GM23338 (cell line): Measurements from ENCODE around the gene INCA1. TPM values are rescaled to one million over a fixed set of nuclear protein-coding genes. Genes with fewer than 3 reads are reported as not detected.
A peak's percentile ranks its signal among the peaks of the same experiment; 100 is the strongest.

Experiments
- ATAC-seq: fragments of 200-7000 bp; cut with Tn5 transposase; 3 replicates; pipeline ENCODE4 v1.9.1; 2020
- DNase-seq: peaks from one replicate; pipeline ENCODE4 v3.0.0-alpha.2; 2015; ENCODE audit warnings: low spot score
- H2AFZ ChIP-seq: fragments of 200-600 bp; sonication (generic); 2 replicates; pipeline ENCODE4 v1.8.0; 2016; ENCODE audit warnings: antibody characterized with exemption, mild to moderate bottlenecking, moderate library complexity
- H3F3A ChIP-seq: fragments of 200-600 bp; sonication (generic); replicated peaks from 2 replicates; pipeline ENCODE4 v1.8.0; 2017; ENCODE audit warnings: antibody characterized with exemption, mixed run types, low read depth
- H3K27ac ChIP-seq: fragments of 200-600 bp; sonication (generic); 2 replicates; pipeline ENCODE4 v1.6.1; 2016; ENCODE audit warnings: low read depth
- H3K27me3 ChIP-seq: fragments of 200-600 bp; sonication (generic); 2 replicates; pipeline ENCODE4 v1.8.0; 2016; ENCODE audit warnings: mild to moderate bottlenecking, mixed run types, moderate library complexity; ENCODE audit not compliant: insufficient read depth
- H3K36me3 ChIP-seq: fragments of 200-600 bp; sonication (generic); 2 replicates; pipeline ENCODE4 v1.8.0; 2016; ENCODE audit warnings: mild to moderate bottlenecking; ENCODE audit not compliant: insufficient read depth
- H3K4me1 ChIP-seq: fragments of 200-600 bp; sonication (generic); 2 replicates; pipeline ENCODE4 v1.8.0; 2016; ENCODE audit warnings: mild to moderate bottlenecking, moderate library complexity; ENCODE audit not compliant: insufficient read depth
- H3K4me2 ChIP-seq: fragments of 200-600 bp; sonication (generic); 2 replicates; pipeline ENCODE4 v1.7.1; 2017; ENCODE audit warnings: mixed run types
- H3K4me3 ChIP-seq: fragments of 200-600 bp; sonication (generic); 2 replicates; pipeline ENCODE4 v1.6.1; 2016; ENCODE audit warnings: mixed run types
- H3K79me2 ChIP-seq: fragments of 200-600 bp; sonication (generic); replicated peaks from 2 replicates; pipeline ENCODE4 v1.8.0; 2017; ENCODE audit warnings: mild to moderate bottlenecking; ENCODE audit not compliant: insufficient read depth
- H3K9me2 ChIP-seq: fragments of 200-600 bp; sonication (generic); 2 replicates; pipeline ENCODE4 v1.8.0; 2017; ENCODE audit not compliant: insufficient read depth
- H4K20me1 ChIP-seq: fragments of 200-600 bp; sonication (generic); replicated peaks from 2 replicates; pipeline ENCODE4 v1.8.0; 2017; ENCODE audit warnings: mild to moderate bottlenecking; ENCODE audit not compliant: insufficient read depth
- H3K27ac Mint-ChIP-seq: 2 replicates; pipeline ENCODE4 v1.8.0; 2020; ENCODE audit warnings: inconsistent platforms, mild to moderate bottlenecking, moderate library complexity, mixed read lengths
- H3K27me3 Mint-ChIP-seq: 3 replicates; pipeline ENCODE4 v1.8.0; 2022; ENCODE audit warnings: low read depth, mild to moderate bottlenecking, moderate library complexity, mixed read lengths, inconsistent platforms; ENCODE audit not compliant: insufficient read depth, poor library complexity
- H3K36me3 Mint-ChIP-seq: 3 replicates; pipeline ENCODE4 v1.8.0; 2021; ENCODE audit warnings: low read depth, mild to moderate bottlenecking, inconsistent platforms, moderate library complexity, mixed read lengths
- H3K4me1 Mint-ChIP-seq: 3 replicates; pipeline ENCODE4 v1.8.0; 2020; ENCODE audit warnings: mild to moderate bottlenecking, inconsistent platforms, mixed read lengths
- H3K4me3 Mint-ChIP-seq: 3 replicates; pipeline ENCODE4 v1.8.0; 2021; ENCODE audit warnings: moderate library complexity, mild to moderate bottlenecking, inconsistent platforms, mixed read lengths
- H3K9me3 Mint-ChIP-seq: 3 replicates; pipeline ENCODE4 v1.8.0; 2020; ENCODE audit warnings: moderate library complexity, mild to moderate bottlenecking, inconsistent platforms, mixed read lengths
- CTCF ChIP-seq, 2 experiments: fragments of 200-600 bp in 1 of 2; sonication (generic) in 1 of 2; conservative IDR thresholded peaks; 2 replicates each; pipeline versions ENCODE4 v1.5.1 to v1.6.1; 2016 to 2017; ENCODE audit warnings: antibody characterized with exemption in 2 of 2, low read depth in 2 of 2, mild to moderate bottlenecking in 2 of 2, moderate library complexity in 1 of 2
- EZH2 ChIP-seq: fragments of 200-600 bp; sonication (generic); IDR thresholded peaks from one replicate; pipeline ENCODE4 v1.8.0; 2017; ENCODE audit warnings: antibody characterized with exemption, mild to moderate bottlenecking, low read depth; ENCODE audit not compliant: unreplicated experiment
- EZH2phosphoT487 ChIP-seq: fragments of 200-600 bp; sonication (generic); IDR thresholded peaks from one replicate; pipeline ENCODE4 v1.8.1; 2018; ENCODE audit warnings: antibody characterized with exemption; ENCODE audit not compliant: unreplicated experiment
- JUNB ChIP-seq: IDR thresholded peaks from one replicate; pipeline ENCODE4 v1.6.1; 2016; ENCODE audit warnings: antibody characterized with exemption; ENCODE audit not compliant: unreplicated experiment
- POLR2AphosphoS5 ChIP-seq: IDR thresholded peaks from 2 replicates; pipeline ENCODE4 v1.6.1; 2016; ENCODE audit warnings: antibody characterized with exemption, low read depth
- REST ChIP-seq: IDR thresholded peaks from one replicate; pipeline ENCODE4 v1.6.1; 2018; ENCODE audit warnings: antibody characterized with exemption; ENCODE audit not compliant: unreplicated experiment
- STAT1 ChIP-seq: IDR thresholded peaks from one replicate; pipeline ENCODE4 v1.6.1; 2016; ENCODE audit warnings: antibody characterized with exemption; ENCODE audit not compliant: unreplicated experiment
- ZNF114 ChIP-seq: fragments of 250-450 bp; sonication (Bioruptor Pico); IDR thresholded peaks from 2 replicates; pipeline ENCODE4 v1.5.0; 2020; ENCODE audit warnings: mild to moderate bottlenecking, moderate library complexity
- ZNF331 ChIP-seq: fragments of 250-450 bp; sonication (Bioruptor Pico); IDR thresholded peaks from 2 replicates; pipeline ENCODE4 v1.5.0; 2020; ENCODE audit warnings: low read depth, mild to moderate bottlenecking, moderate library complexity
- polyA plus RNA-seq: library from polyadenylated mRNA; unstranded; fragments of >200 nt; fragmentation: Nextera tagmentation; extraction: Ambion mirVana; gene quantifications from 2 replicates; pipeline ENCODE4 v1.2.1, GENCODE V29; 2016
- total RNA-seq: library from RNA; depleted of rRNA; stranded (reverse); fragments of >200 nt; shearing (Covaris generic); gene quantifications from 2 replicates; pipeline ENCODE4 v1.2.3, GENCODE V29; 2014

INCA1 gene
- total and polyA plus RNA-seq, 2 experiments from 2014 or later, result 1.3 TPM; not detected in 1

GRCh38 chr17:4947010-4947410 is 50.3 kb downstream of the INCA1 start:
- peaks cover 21% of the 10 kb centered on the region for H3K36me3 ChIP-seq
- peaks cover 44% of the 10 kb centered on the region for H3K79me2 ChIP-seq

More at GRCh38 chr17:4947010-4947410, 50.3 kb downstream of the INCA1 start:
- ATAC-seq, result no peak
- H3K9me2 ChIP-seq, result no peaks in the 10 kb centered on the region
- Mint-ChIP-seq H3K27me3 (peaks cover 37% of the 10 kb centered on the region), H3K36me3 (peaks cover 56% of the 10 kb centered on the region), H3K4me3 (peak overlapping the region; percentile 92), H3K4me1 (peaks cover 42% of the 10 kb centered on the region), H3K9me3 (no peaks in the 10 kb centered on the region; the same call in 2 of the 3 replicates), H3K27ac (peak overlapping the region; percentile 80)
- no peak overlapping the region for H2AFZ ChIP-seq
- H3K4me2 ChIP-seq, result peak overlapping the region; percentile 96
- H3K27me3 ChIP-seq, result no peaks in the 10 kb centered on the region
- no peak for DNase-seq
- peaks cover 41% of the 10 kb centered on the region for H3K4me1 ChIP-seq
- H3K27ac ChIP-seq, result peak overlapping the region; percentile 100
- peaks cover 47% of the 10 kb centered on the region for H3F3A ChIP-seq
- TF ChIP-seq JUNB (no peak), REST (no peak), POLR2AphosphoS5 (no peak), EZH2 (no peak), ZNF331 (no peak), STAT1 (no peak), ZNF114 (CRISPR knock-in tag) (no peak), EZH2phosphoT487 (no peak), CTCF (conservative IDR thresholded peaks at IDR 0.05; ENCODE audit: low read depth in 2 of 2) (no peak)
- peaks cover 22% of the 10 kb centered on the region for H4K20me1 ChIP-seq
- H3K4me3 ChIP-seq, result peak overlapping the region; percentile 96
